Mesenchymal stem cell (in vitro differentiated cells and primary cell): ENCODE results near the gene TNFSF4.

Experiments
- DNase-seq: peaks from one replicate; pipeline ENCODE4 v3.0.0-alpha.2; 2013
- H2AFZ ChIP-seq: one replicate; pipeline ENCODE4 v1.6.1; 2013; ENCODE audit warnings: low read depth, mild to moderate bottlenecking, control low read depth, inconsistent platforms, low read length, moderate library complexity
- H2AK5ac ChIP-seq: 2 replicates; pipeline ENCODE4 v1.6.1; 2013; ENCODE audit warnings: low read length, moderate library complexity, mild to moderate bottlenecking, inconsistent platforms; ENCODE audit not compliant: severe bottlenecking
- H2BK120ac ChIP-seq: one replicate; pipeline ENCODE4 v1.6.1; 2013; ENCODE audit warnings: low read depth, mild to moderate bottlenecking, inconsistent platforms, low read length, moderate library complexity
- H2BK12ac ChIP-seq, 2 experiments: one replicate each; pipeline ENCODE4 v1.6.1; 2013; ENCODE audit warnings: inconsistent platforms in 2 of 2, low read length in 2 of 2, mild to moderate bottlenecking in 2 of 2, moderate library complexity in 2 of 2, control low read depth in 1 of 2
- H2BK15ac ChIP-seq: one replicate; pipeline ENCODE4 v1.6.1; 2013; ENCODE audit warnings: mild to moderate bottlenecking, low read depth, inconsistent platforms; ENCODE audit not compliant: poor library complexity, severe bottlenecking
- H2BK5ac ChIP-seq: 2 replicates; pipeline ENCODE4 v1.6.1; 2013; ENCODE audit warnings: low read depth, mild to moderate bottlenecking, low read length, control low read depth, inconsistent platforms; ENCODE audit not compliant: poor library complexity, severe bottlenecking
- H3K14ac ChIP-seq, 2 experiments: one replicate each; pipeline ENCODE4 v1.6.1; 2013; ENCODE audit warnings: inconsistent platforms in 2 of 2, low read length in 2 of 2, control low read depth in 1 of 2, mild to moderate bottlenecking in 1 of 2, moderate library complexity in 1 of 2
- H3K18ac ChIP-seq, 2 experiments: one replicate each; pipeline ENCODE4 v1.6.1; 2013; ENCODE audit warnings: inconsistent platforms in 2 of 2, low read length in 2 of 2, control low read depth in 1 of 2, low read depth in 1 of 2, mild to moderate bottlenecking in 1 of 2
- H3K23ac ChIP-seq, 2 experiments: one replicate each; pipeline ENCODE4 v1.6.1; 2013; ENCODE audit warnings: inconsistent platforms in 2 of 2, low read length in 2 of 2, mild to moderate bottlenecking in 2 of 2, moderate library complexity in 2 of 2, control low read depth in 1 of 2
- H3K27ac ChIP-seq: 2 replicates; pipeline ENCODE4 v1.5.1; 2013; ENCODE audit warnings: mild to moderate bottlenecking, moderate library complexity, low read length, control low read depth, inconsistent platforms; ENCODE audit not compliant: poor library complexity, severe bottlenecking
- H3K27me3 ChIP-seq, 2 experiments: 2 replicates each; pipeline versions ENCODE4 v1.6.1 to v1.7.0; 2013; ENCODE audit warnings: low read length in 2 of 2, mild to moderate bottlenecking in 2 of 2, moderate library complexity in 2 of 2, control low read depth in 1 of 2, inconsistent platforms in 1 of 2; ENCODE audit not compliant: control insufficient read depth in 1 of 2, insufficient read depth in 1 of 2
- H3K36me3 ChIP-seq, 2 experiments: 2 replicates each; pipeline versions ENCODE4 v1.6.1 to v1.7.0; 2013; ENCODE audit warnings: low read length in 2 of 2, control low read depth in 1 of 2, inconsistent platforms in 1 of 2, low read depth in 1 of 2, mild to moderate bottlenecking in 1 of 2; ENCODE audit not compliant: insufficient read depth in 2 of 2, control insufficient read depth in 1 of 2
- H3K4ac ChIP-seq, 2 experiments: one replicate each; pipeline ENCODE4 v1.6.1; 2013; ENCODE audit warnings: inconsistent platforms in 2 of 2, low read length in 2 of 2, mild to moderate bottlenecking in 2 of 2, moderate library complexity in 2 of 2, control low read depth in 1 of 2, low read depth in 1 of 2
- H3K4me1 ChIP-seq: 2 replicates; pipeline ENCODE4 v1.6.1; 2013; ENCODE audit warnings: low read depth, low read length, control low read depth; ENCODE audit not compliant: control insufficient read depth, insufficient read depth
- H3K4me2 ChIP-seq: 2 replicates; pipeline ENCODE4 v1.6.1; 2013; ENCODE audit warnings: low read length, mild to moderate bottlenecking, inconsistent platforms; ENCODE audit not compliant: poor library complexity, severe bottlenecking
- H3K4me3 ChIP-seq, 2 experiments: 2 replicates each; pipeline versions ENCODE4 v1.5.1 to v1.7.0; 2013; ENCODE audit warnings: low read length in 2 of 2, mild to moderate bottlenecking in 2 of 2, control low read depth in 1 of 2, low read depth in 1 of 2; ENCODE audit not compliant: insufficient read depth in 1 of 2
- H3K79me1 ChIP-seq: replicated peaks from 2 replicates; pipeline ENCODE4 v1.6.1; 2013; ENCODE audit warnings: mild to moderate bottlenecking, control low read depth, low read length, inconsistent platforms; ENCODE audit not compliant: poor library complexity, severe bottlenecking
- H3K9ac ChIP-seq: 2 replicates; pipeline ENCODE4 v1.7.0; 2013; ENCODE audit warnings: mild to moderate bottlenecking, low read length, moderate library complexity
- H3K9me3 ChIP-seq: 2 replicates; pipeline ENCODE4 v1.7.0; 2013; ENCODE audit warnings: mild to moderate bottlenecking, low read length; ENCODE audit not compliant: control insufficient read depth
- H4K8ac ChIP-seq: one replicate; pipeline ENCODE4 v1.6.1; 2013; ENCODE audit warnings: inconsistent platforms, mild to moderate bottlenecking, low read length, moderate library complexity
- H4K91ac ChIP-seq: one replicate; pipeline ENCODE4 v1.6.1; 2013; ENCODE audit warnings: mild to moderate bottlenecking, low read length, inconsistent platforms
- WGBS: methylation state at CpG from one replicate; pipeline ENCODE4 v1.1.7; 2013; ENCODE audit warnings: mixed read lengths; 5-methylcytosine and 5-hydroxymethylcytosine counted together

The TNFSF4 gene

GRCh38 chr1:173149887-173150286 is 57.2 kb downstream of the TNFSF4 start:
- no peak overlapping the region for H2BK12ac ChIP-seq
- H3K9me3 ChIP-seq: peaks cover 31% of the 10 kb centered on the region
- H3K14ac ChIP-seq: no peak overlapping the region
- no peaks in the 10 kb centered on the region for H3K79me1 ChIP-seq
- H2BK5ac ChIP-seq: no peak overlapping the region
- H3K18ac ChIP-seq: no peak overlapping the region
- 63% methylated on average over 1 of the region's 2 CpGs for WGBS
- no peak overlapping the region for H3K4me2 ChIP-seq
- H4K8ac ChIP-seq: no peak overlapping the region
- no peak overlapping the region for H2AFZ ChIP-seq
- no peak overlapping the region for H2BK120ac ChIP-seq
- H3K4ac ChIP-seq: no peak overlapping the region
- no peak overlapping the region for H2AK5ac ChIP-seq
- H3K36me3 ChIP-seq: peaks cover 0 to 4% of the 10 kb centered on the region in 2 experiments
- peak; percentile 94 for DNase-seq
- H2BK15ac ChIP-seq: no peak overlapping the region
- no peak overlapping the region for H4K91ac ChIP-seq
- H3K23ac ChIP-seq: no peak overlapping the region
- no peak overlapping the region for H3K27ac ChIP-seq
- H3K4me3 ChIP-seq: no peak overlapping the region
- peaks cover 0 to 53% of the 10 kb centered on the region in 2 experiments for H3K27me3 ChIP-seq
- no peak overlapping the region for H3K9ac ChIP-seq
- H3K4me1 ChIP-seq: no peaks in the 10 kb centered on the region

- Histone ChIP-seq H3K18ac (peak overlapping the region in 1 of 2 experiments; percentile 21), H4K91ac (no peak overlapping the region), H2AFZ (no peak overlapping the region), H2BK12ac (no peak overlapping the region), H2BK120ac (no peak overlapping the region), H3K79me1 (no peaks in the 10 kb centered on the region), H3K9ac (no peak overlapping the region), H3K36me3 (peaks cover 0 to 4% of the 10 kb centered on the region in 2 experiments), H3K4me1 (no peaks in the 10 kb centered on the region), H3K4me3 (no peak overlapping the region), H3K4me2 (no peak overlapping the region), H2BK5ac (no peak overlapping the region), H4K8ac (no peak overlapping the region), H3K9me3 (peaks cover 40% of the 10 kb centered on the region), H3K4ac (no peak overlapping the region), H3K23ac (no peak overlapping the region), H3K27me3 (peaks cover 0 to 53% of the 10 kb centered on the region in 2 experiments), H3K14ac (no peak overlapping the region), H2BK15ac (no peak overlapping the region), H2AK5ac (no peak overlapping the region), H3K27ac (no peak overlapping the region)
- 98% methylated on average over 1 of the region's 2 CpGs for WGBS
- DNase-seq: no peak
These were observed 58.2 kb downstream of the TNFSF4 start for GRCh38 chr1:173148971-173149370.

GRCh38 chr1:173148545-173148944 is 58.6 kb downstream of the TNFSF4 start:
- Histone ChIP-seq H3K9ac (no peak overlapping the region), H3K4me2 (no peak overlapping the region), H3K9me3 (peaks cover 42% of the 10 kb centered on the region), H2AFZ (no peak overlapping the region), H2AK5ac (no peak overlapping the region), H3K23ac (no peak overlapping the region), H2BK120ac (no peak overlapping the region), H3K4me3 (no peak overlapping the region), H2BK15ac (no peak overlapping the region), H3K27ac (no peak overlapping the region), H3K4ac (peak overlapping the region; percentile 37 to 46), H4K8ac (no peak overlapping the region), H4K91ac (no peak overlapping the region), H3K18ac (peak overlapping the region; percentile 5 to 21), H3K27me3 (peaks cover 0 to 53% of the 10 kb centered on the region in 2 experiments), H3K14ac (no peak overlapping the region), H2BK12ac (peak overlapping the region in 1 of 2 experiments; percentile 1), H3K4me1 (no peaks in the 10 kb centered on the region), H2BK5ac (no peak overlapping the region), H3K79me1 (no peaks in the 10 kb centered on the region), H3K36me3 (peaks cover 0 to 4% of the 10 kb centered on the region in 2 experiments)
- 94% methylated on average over 2 of the region's 2 CpGs for WGBS
- no peak for DNase-seq

- no peak overlapping the region for H4K8ac ChIP-seq
- no peak for DNase-seq
- no peak overlapping the region for H2AFZ ChIP-seq
- H2BK5ac ChIP-seq: no peak overlapping the region
- H3K36me3 ChIP-seq: no peaks in the 10 kb centered on the region
- no peak overlapping the region for H3K4me3 ChIP-seq
- H2BK120ac ChIP-seq: no peak overlapping the region
- H3K9ac ChIP-seq: no peak overlapping the region
- H2BK15ac ChIP-seq: no peak overlapping the region
- WGBS: 78% methylated on average over 2 of the region's 2 CpGs
- no peak overlapping the region for H3K4me2 ChIP-seq
- H3K27ac ChIP-seq: no peak overlapping the region
- peaks cover 34% of the 10 kb centered on the region for H3K9me3 ChIP-seq
- H3K18ac ChIP-seq: no peak overlapping the region
- no peaks in the 10 kb centered on the region for H3K4me1 ChIP-seq
- no peak overlapping the region for H3K14ac ChIP-seq
- H3K27me3 ChIP-seq: peaks cover 0 to 24% of the 10 kb centered on the region in 2 experiments
- no peak overlapping the region for H2AK5ac ChIP-seq
- H2BK12ac ChIP-seq: no peak overlapping the region
- H4K91ac ChIP-seq: no peak overlapping the region
- H3K79me1 ChIP-seq: no peaks in the 10 kb centered on the region
- H3K23ac ChIP-seq: no peak overlapping the region
- H3K4ac ChIP-seq: no peak overlapping the region
These were observed 66.4 kb downstream of the TNFSF4 start for GRCh38 chr1:173140733-173141132.
